G401 (cell line): Measurements from ENCODE around the gene GRAMD2A. TPM values are rescaled to one million over a fixed set of nuclear protein-coding genes. Genes with fewer than 3 reads are reported as not detected.
"Not testable (repeated sequence)": the region's sequence is repeated elsewhere in the genome, so short reads cannot be mapped to it uniquely, and the experiment has no call there.

ENCODE experiments used
- DNase-seq: peaks from one replicate; pipeline ENCODE4 v3.0.0-alpha.2; 2015; ENCODE audit warnings: low spot score
- in situ Hi-C: cut with HindIII; loops from 2 replicates; pipeline ENCODE4 v1.10.0; 2016; ENCODE audit warnings: low sequenced_read_pairs, mixed read lengths
- total RNA-seq: library from RNA; depleted of rRNA; stranded (reverse); fragments of >200 nt; shearing (Covaris generic); gene quantifications from 2 replicates; pipeline ENCODE4 v1.2.3, GENCODE V29; 2014

The GRAMD2A gene
- total RNA-seq, 1 experiment from 2014 or later: not detected

DNA sequence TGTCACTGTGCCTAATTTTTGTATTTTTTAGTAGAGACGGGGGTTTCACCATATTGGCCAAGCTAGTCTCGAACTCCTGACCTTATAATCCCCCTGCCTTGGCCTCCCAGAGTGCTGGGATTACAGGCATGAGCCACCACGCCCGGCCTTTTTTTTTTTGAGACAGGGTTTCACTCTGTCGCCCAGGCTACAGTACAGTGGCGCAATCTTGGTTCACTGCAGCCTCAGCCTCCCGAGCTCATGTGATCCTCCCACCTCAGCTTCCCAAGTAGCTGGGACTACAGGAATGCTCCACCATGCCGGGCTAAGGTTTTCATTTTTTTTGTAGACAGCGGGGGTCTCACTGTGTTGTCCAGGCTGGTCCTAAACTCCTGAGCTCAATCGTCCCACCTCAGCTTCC is 25.6 kb downstream of the GRAMD2A start:
- DNase-seq, in situ Hi-C loops: not testable (repeated sequence)

DNA sequence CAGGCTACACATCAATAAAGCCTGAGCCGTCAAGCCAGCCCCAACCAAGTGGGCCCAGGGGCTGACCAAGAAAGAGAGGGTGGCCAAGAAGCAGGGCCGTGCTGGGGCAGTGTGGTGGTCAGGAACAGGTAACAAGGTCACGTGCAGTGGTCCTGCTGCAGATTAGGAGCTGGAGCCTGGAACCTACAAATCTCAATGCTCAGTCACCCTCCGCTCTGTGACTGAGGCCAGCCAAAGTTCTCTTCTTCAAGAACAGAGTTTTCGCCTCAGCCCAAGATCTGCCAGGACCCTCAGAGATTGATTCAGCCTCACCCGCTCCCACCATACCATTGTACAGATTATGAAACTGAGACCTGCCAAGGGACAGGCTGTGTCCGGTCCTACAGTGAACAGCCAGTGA is 26.9 kb downstream of the GRAMD2A start:
- in situ Hi-C loops: no loop called here
- DNase-seq: no peak

DNA sequence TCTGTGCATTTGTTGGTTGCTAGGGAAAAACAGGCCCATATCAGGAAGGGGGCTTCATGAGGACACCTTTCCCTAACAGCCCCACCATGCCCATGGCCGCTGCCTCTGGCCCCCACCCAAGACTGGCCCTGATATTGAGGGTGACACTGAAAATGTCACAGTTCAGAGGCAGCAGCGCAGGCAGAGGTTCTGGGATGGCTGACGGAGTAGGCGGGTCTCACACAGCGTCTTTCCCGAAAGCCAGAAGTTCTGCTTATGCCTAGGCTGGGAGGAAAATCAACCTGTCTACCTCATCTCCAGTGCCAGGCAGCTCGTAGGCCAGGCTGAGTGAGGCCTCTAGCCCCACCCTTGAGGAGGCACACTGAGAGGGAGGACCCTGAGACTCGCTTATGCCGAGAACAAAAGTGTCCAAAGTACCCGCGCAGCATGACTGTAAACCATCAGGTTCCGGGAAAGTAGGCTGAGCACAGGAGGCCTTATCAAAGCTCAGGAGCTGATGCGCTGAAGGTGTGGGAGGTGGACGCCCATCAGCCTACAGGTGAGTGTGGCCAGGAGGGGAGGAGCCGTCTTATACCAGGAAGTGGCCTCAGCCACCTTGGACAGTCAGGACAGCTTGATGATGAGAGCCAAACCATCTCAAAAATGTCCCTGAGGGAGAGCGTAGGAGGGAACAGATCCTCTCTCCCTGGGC is 27.5 kb downstream of the GRAMD2A start:
- no peak for DNase-seq
- in situ Hi-C loops: no loop called here

DNA sequence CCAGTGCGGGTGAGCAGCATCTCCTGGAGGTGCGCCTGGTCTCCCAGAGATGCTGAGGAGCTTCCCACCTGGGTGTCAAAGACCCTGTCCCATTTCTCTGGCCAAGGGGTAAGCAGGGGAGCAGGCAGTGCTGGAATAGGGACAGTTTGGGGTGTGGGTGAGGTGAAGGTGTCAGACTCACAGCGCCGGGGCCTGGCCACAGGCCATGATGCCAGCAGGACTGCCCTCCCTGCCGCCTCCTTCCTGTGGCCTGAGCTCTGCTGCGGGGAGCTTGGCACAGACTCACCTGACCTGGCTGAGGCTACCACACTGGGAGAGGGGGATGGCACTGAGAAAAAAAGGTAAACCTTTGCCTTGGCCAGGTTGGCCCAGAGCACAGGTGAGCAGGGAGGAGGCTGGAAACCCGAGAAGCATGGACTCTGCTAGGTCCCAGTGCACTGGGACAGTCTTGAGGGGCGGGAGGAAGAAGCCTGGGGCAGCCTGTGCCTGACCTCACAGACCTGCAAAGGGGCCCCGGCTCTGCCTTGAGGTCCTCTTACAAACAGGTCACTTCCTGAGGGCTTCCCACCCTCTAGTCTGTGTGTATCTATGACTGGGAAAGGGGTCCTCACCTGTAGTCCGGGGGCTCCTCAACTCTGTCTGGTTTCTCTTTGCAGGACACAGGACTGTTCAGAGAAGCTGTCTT is 28.2 kb downstream of the GRAMD2A start:
- in situ Hi-C loops: no loop called here
- peak; percentile 32 for DNase-seq

DNA sequence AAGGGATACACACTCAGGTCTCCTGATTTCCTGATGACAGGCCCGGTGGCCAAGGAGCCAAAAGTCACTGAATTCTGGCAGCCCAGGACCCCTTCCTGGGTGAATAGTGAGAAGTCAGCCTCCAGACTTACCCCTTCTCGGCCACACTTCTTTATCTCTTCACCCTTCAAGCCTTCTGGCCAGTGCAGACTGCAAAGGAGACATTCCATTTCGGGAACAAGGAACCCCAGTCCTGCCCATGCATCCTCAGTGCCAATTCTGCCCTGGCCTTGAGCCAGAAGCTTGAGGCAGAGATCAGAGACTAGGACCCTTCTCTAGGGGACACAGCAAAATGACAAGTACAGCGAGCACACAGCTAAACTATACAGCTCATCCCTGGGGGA is 28.8 kb downstream of the GRAMD2A start:
- DNase-seq: peak; percentile 39
- in situ Hi-C loops: no loop called here

DNA sequence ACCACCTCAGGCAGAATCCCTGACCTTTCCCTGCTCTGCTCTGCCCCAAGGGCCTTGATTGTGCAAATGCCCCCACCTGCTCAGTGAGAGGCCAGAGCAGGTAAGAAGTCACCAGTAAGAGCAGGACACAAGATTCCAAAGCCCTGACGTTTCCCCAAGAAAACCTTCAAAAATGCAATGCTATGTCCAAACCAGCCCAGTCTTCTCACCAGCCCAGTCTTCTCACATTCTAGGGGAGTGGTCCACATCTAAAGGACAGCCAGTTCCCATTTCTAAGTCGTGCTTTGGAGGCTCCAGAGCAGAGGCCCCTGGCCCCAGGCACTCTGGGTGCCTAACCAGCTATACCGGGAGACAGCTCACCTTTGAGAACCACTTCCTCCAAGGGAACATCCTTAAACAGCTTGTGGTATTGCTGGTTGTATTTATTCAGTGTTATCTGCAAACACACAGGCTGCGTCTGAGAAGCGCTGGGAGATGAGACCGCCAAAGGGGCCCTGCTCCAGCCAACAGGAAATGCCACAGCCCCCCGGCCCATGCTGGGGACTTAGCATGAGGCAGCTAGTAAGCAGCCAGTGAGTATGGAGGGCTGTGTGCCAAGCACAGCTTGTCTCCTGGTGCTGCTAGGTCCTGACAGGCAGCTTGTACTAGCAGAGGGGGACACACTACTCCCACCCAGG is 29.3 kb downstream of the GRAMD2A start:
- DNase-seq: peak; percentile 59
- in situ Hi-C loops: no loop called here

DNA sequence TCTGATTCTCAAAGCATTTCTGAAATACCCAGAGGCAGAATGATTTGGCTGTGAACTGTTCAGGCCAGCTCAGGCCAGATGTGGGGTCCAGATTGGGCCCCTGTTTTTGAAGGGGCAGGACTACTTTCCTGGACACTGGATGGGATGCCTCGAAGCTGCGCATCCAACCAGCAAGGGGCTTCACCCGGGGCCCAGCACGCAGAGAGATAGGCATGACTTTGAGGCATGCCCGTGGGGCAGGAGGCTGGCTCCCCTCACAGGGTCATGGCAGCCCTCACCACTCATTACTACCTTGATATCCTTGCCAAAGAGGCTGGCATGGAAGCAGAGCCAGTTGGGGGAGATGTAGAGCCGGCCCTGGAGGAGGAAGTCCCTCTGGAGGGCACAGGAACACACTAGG is 30.1 kb downstream of the GRAMD2A start:
- no peak for DNase-seq
- in situ Hi-C loops: no loop called here

DNA sequence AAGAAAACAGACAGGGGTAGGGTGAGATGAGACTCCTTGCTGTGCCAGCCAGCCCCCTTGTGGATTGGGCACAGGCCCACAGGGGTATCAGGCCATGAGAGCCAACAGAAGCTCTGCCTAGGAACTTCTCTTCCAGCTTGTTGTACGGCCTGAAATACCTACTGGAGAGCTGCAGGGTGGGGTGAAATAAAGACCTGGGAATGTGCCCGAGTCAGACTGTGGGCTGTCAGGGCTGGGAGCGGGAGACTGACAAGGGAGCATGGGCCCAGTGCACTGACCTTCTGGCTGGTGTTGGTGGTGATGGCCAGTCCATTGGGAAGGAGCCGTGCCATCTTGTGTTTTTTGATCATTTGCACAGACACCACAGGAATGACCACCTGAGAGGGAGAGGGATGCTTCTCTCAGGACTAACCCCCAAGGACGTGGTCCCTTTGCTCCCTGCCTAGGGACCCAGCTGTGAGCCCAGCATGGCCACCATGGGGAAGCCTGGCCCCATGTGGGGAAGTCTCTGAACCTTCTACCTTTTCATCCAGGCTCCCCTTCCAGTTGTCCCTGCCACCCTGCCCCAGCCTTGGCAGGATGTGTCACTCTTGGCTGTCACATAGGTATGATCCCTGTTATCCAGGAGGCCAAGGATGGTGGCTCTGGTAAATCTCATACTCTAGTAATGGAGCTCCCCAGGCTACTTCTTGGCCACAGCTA is 30.7 kb downstream of the GRAMD2A start:
- DNase-seq: no peak
- in situ Hi-C loops: no loop called here

DNA sequence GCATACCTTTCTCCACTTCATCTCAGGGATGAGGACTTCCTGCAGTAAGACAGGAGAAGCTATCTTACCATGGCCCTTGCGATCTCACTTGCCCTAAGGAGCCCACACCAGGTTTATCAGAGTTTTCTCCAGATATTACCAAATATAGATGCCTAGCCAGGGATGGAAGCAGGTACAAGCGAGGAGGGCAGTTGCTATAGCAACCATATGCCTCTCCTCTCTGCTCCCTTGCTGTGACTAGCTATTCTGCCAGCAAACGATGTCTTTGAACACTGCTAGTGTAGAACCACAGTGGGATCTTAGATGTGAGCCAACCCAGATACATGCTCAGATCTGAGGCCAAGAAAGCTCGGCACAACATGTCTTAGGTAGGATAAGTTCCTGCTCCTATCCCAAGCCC is 33.9 kb downstream of the GRAMD2A start:
- peak; percentile 73 for DNase-seq
- in situ Hi-C loops: no loop called here

DNA sequence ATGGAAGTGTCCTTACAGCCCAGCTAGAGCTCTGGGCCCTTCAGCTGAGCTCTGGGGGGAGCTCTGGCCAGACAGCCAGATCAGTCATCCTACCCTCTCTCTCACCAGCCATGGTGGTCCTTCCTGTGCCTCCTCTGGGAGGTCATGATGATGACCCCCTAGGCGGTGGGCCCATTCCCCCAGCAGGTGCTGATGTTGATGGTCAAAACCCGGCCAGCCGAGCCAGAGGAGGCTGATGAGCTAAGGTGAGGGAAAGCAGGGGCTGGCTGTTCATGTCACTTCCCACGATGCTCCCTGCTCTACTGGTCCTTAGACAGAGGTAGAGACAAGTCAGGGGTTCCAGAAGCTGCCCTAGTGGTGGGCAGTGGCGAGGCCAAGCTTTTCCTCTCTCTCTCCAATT is 35.0 kb downstream of the GRAMD2A start:
- in situ Hi-C loops: no loop called here
- DNase-seq: no peak

DNA sequence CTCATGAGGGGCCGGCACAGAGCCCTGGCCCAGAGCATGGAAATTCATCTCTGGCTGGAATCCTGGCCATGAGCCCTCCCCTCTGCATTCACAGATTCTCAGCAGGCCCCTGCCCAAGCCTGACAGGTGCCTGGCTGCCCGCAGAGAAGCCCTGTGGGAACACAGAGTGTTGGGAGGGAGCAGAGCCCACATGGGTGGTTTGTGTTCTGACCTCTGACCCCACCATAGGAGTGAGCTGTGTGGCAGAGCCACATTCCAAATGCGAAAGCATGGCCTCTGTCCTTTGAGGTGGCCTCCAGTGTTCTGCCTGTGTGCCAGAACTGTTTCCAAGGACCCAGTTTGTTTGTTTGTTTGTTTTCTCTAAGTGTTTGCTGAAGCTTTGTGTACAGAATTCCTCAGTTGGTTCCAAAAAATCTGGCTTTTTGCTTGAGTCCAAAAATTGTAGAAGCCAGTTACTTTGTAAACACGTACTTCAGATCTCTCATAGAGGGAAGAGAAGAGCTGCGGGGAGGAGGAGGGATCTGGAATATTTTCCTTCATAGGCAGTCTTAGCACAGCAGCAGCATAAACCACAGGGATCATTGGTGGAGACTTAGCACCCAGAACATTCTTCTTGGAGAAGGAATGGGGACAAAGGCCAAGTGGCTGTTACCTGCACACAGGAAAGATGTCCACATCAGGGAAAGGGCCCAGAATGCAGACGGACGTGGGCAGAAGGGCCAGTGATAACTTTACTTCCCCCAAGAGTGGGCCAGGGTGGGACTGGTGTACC is 36.0 kb downstream of the GRAMD2A start:
- in situ Hi-C loops: no loop called here
- peak; percentile 3 for DNase-seq

DNA sequence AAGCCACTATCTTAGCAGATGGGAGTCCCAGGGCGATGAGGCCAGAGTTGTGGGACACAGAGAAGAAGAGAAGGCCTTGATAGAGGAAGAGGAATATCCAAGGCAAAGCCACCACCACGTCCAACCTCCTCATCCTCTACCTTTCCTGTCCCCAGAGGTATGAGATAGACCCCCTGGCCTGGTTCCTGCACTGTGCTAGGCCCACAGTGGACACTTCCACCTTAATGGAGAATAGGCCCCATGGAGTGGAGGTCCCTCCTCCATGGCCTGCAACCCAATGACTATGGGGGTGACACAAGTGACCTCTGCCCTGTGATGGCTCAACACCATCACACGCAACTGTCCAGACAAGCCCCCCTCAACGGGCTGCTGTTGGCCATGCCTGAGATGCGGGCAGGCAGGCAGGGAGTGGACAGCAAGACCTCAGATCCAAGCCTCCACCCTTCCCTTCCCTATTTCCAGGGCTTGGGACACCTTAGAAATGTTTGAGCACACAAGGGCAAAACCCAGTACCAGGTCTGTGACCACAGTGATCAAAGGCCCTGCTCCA is 36.8 kb downstream of the GRAMD2A start:
- in situ Hi-C loops: no loop called here
- DNase-seq: no peak

DNA sequence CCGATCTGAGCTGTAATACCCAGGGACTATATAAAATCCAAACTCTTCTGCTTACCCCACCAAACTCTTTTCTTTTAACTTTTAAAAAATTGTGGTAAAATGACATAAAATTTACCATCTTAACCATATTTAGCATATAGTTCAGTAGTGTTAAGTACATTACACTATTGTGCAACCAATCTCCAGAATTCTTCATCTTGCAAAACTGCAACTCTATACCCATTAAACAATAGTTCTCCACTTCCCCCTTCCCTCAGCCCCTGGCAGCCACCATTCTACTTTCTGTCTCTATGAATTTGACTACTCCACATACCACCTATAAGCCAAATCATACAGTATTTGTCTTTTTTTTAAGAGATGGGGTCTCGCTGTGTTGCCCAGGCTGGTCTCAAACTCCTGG is 40.7 kb downstream of the GRAMD2A start:
- DNase-seq: no peak
- in situ Hi-C loops: no loop called here

DNA sequence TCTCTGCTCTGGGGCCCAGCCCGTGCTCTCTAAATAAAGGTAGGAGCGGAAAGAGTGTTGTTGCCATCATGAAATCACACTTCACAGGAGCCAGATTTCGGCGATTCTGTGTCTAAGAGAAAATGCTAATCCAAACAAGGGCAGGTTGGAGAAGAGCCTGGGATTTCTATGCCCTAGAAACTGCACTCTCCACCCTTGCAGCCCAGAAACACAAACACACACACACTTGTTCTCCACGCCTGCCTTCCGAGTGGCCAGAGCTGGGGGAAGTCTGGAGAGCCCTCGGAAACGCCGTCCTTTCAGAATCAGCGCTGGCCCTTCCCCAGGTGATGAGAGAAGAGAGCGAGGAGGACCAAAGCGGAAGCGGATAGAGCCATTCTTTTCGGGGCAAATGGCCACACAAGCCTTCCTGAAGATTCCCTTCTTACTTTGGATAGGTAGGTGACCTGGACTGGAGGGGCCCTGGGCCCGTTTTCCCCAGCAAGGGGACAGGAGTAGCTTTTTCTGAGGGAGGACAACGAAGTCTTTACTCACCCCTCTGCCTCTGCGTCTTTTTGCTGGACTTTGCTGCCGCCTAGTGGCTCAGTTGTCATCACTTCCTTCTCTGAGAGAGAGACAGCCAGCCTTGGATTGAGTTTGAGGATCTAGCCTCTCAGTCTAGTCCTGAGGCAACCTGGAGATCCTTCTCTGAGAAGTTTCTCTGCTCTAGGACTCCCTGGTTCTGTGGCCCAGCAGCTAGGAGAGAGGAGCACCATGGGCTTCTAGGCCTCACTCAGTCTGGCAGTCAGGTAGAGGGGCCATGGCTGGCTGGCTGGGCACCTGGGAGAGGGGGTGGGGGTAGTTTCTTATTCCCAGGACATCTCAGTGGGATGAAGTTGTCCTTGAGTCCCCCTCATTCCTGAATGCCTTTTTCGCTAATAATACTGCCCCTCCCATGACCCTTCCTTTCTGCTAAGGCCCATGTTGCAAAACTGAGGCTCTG is 41.7 kb downstream of the GRAMD2A start:
- in situ Hi-C loops: no loop called here

DNA sequence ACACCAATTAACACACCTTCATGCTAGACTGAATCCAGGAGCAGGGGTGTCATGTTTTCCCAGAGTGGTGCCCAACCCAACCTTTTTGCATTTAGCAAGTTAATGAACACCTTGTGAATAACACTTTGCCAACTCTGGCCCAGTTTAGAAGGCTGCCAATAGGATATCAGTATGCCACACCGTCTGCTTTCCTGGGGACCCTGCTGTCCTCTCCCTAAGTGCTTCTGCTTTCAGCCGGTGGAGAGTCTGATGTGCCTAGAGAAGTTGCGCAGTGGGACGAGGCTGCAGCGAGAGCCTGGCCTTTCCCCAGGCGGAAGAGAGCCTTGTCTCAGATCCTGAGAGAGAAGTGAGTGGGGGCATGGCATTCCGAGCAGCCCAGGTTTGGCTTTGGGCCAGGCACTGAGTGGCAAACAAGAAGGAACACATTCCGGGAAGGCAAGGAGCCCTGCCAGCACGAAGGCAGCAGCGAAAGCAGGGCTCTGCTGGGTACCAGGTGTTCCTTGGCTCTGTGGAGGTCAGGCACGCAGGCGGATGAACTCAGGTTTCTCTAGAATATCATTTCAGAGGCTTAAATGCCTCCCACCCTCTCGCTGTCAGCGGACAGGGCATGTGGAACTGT is 42.5 kb downstream of the GRAMD2A start:
- in situ Hi-C loops: no loop called here
- peak; percentile 82 for DNase-seq

More for the DNA sequence above, 41.7 kb downstream of the GRAMD2A start:
- DNase-seq: peak; percentile 95

DNA sequence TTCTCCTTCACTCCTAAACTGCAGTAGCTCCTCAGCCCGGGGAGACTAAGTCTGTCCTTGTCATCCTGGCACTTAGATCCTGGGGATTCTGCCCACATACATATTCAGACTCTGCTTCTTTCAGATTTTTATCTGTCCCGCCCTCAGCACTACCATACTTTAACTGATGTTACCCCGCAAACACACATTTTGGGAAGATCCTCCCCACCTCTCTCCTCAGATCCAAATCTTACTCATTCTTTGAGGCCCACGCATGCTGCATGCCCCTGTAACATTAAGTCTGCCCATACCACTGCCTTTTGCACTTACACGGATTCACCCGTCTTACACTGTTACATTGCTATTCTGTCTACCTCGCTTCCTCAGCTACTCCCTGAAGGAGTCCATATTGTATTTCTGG is 43.3 kb downstream of the GRAMD2A start:
- in situ Hi-C loops: no loop called here
- DNase-seq: no peak

DNA sequence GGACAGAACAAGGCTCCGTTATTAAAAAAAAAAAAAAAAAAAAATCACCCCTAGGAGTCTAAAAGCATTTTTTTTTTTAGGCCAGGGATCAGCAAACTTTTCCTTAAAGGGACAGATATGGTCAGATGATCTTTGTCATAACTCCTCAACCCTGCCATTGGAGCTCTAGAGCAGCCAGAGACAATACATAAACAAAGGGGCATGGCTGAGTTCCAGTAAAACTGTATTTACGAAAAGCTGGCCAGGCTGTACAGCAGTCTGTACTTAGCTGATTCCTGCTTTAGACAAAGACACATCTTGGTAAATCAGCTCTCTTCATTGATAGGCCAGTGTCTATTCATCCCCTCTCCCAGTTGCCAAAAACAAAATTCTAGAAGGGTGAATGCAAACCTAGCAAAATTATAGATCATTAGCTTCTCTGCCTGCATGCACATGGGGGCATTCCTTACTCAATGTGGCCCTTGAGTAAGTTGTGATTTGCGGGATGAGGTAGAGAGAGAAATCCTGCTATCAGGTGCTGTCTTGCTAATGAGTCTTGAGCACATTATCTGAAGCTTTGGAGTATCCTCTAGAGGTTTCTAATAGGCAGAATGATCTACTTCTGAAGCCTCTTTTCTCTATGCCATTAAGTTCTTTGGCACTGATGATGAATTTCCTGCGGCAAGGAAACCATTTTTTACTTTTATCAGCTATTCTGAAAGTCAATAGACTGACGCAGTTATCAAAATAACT is 44.2 kb downstream of the GRAMD2A start:
- in situ Hi-C loops: no loop called here
- DNase-seq: no peak
